ENCODE results near the gene ZC2HC1B. TPM values are rescaled to one million over a fixed set of nuclear protein-coding genes. Genes with fewer than 3 reads are reported as not detected.

Gene ZC2HC1B
- polyA plus RNA-seq, 4 donors, result not detected

DNA sequence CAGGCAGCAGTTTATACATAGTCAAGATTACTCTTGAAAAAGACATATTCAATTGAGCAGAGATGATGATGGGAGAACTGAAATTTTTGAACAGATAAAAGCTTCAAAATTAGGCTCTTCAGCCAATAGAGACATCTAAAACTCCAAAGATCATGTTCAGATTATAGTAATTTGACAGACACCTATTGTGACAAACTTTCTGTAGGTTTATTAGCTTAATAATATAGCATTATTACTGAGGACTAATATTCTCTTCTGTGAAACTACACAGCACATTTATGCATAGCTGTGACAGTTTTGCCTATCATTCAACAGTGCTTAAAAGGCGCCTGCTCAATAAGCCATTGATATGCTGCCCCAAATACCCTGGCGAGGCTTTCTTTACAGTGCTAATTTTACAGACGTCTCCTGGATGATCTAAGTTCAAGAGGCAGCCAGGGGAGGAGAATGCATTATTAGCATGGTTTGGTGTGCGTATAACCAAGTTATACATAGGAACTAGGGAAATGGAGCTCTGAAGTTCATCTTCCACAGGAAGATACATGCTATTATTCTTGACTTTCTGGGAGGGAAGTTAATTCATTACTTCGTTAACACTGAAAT, 122.3 kb downstream of the ZC2HC1B start:
- DNase-seq (ENCODE audit: low read depth in 4 of 4, low spot score in 3 of 4), result no peak

Other genes starting within 250 kb of the ZC2HC1B start
- 10 to 100 TPM; 28.4 to 93.7 (median 35.1) TPM for gene PHACTR2, start 186.5 kb upstream of the ZC2HC1B start, polyA plus RNA-seq (ENCODE audit: insufficient read length in 4 of 4)
- gene LTV1, start 21.1 kb upstream of the ZC2HC1B start, polyA plus RNA-seq (ENCODE audit: insufficient read length in 4 of 4), result 10 to 100 TPM; 36.8 to 46.3 (median 41.3) TPM
- 100 to 1,000 TPM in 2 of 4 donors, 10 to 100 TPM in 2; 88.8 to 149 (median 102) TPM for gene PLAGL1, start 143.8 kb downstream of the ZC2HC1B start, polyA plus RNA-seq (ENCODE audit: insufficient read length in 4 of 4)
- gene SF3B5, start 231.1 kb downstream of the ZC2HC1B start, polyA plus RNA-seq (ENCODE audit: insufficient read length in 4 of 4), result 100 to 1,000 TPM in 3 of 4 donors, 10 to 100 TPM in 1; 94.7 to 146 (median 122) TPM

Data from left renal pelvis (tissue), 4 donors.